GM19023 (cell line): Measurements from ENCODE around the gene RAB30.
"Not testable (repeated sequence)": the region's sequence is repeated elsewhere in the genome, so short reads cannot be mapped to it uniquely, and the experiment has no call there.

ENCODE experiments used
- ATAC-seq: cut with Tn5 transposase; IDR thresholded peaks from one replicate; pipeline ENCODE4 v1.9.1; 2021; ENCODE audit warnings: mild to moderate bottlenecking, moderate library complexity; ENCODE audit not compliant: unreplicated experiment

The RAB30 gene

DNA sequence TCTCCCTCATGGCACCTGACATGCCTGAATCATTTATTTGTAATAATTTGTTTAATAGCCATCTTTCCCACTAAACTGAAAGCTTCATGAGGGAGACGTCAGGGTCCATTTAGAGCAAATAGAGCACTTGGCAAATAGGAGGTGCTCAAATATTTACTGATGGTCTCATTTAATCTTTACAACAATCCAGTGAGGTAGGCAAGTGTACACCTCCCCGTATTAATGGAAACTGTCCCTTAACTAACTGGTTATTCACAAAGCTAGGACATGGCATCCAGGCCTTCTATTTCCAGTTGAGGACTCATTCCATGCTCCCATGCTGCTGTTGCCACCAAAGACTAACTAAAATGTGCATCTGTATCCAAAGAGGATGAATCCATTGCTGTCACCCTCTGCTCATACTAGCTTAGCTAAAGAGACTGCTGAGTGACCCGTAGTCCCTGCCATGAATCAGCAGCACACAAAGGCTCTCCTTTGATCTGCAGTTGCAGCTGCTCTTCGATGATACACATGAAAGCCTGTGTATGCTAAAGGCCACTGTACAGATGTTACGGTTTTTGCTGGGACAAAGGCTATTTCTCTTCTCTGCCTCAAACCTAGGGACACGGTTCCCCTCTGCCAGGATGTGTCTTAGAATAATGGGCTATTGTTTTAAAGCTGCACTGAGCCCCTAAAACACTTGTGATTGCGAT, 82.6 kb downstream of the RAB30 start:
- ATAC-seq: no peak

- no peak for ATAC-seq
Measured at GRCh38 chr11:82987997-82988396, 83.7 kb downstream of the RAB30 start.

GRCh38 chr11:82986446-82986845, 85.3 kb downstream of the RAB30 start:
- ATAC-seq: no peak

DNA sequence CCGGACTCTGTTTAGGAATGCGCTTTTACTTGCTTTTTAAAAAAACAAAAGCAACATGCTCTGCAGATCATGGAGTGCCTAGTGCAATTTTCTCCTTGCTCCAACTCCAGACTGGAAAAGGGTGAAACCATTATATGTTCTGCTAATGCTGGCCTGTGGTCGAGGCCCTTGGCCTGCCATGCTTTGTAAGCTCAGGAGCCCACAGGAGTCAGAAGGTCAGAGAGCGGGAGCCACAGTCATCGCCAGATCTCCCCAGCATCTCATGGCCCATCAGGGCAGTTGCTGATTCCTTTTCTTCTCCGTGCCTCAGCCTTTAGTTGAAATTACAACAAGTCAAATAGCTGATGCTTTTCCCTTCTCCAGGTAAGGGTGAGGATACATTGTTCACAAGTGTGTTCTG, 89.8 kb downstream of the RAB30 start:
- ATAC-seq: no peak

GRCh38 chr11:82980947-82981346, 90.8 kb downstream of the RAB30 start:
- ATAC-seq: no peak

- ATAC-seq: no peak
Measured at GRCh38 chr11:82980292-82980691, 91.4 kb downstream of the RAB30 start.

- ATAC-seq: no peak
Measured at GRCh38 chr11:82979824-82980223, 91.9 kb downstream of the RAB30 start.

DNA sequence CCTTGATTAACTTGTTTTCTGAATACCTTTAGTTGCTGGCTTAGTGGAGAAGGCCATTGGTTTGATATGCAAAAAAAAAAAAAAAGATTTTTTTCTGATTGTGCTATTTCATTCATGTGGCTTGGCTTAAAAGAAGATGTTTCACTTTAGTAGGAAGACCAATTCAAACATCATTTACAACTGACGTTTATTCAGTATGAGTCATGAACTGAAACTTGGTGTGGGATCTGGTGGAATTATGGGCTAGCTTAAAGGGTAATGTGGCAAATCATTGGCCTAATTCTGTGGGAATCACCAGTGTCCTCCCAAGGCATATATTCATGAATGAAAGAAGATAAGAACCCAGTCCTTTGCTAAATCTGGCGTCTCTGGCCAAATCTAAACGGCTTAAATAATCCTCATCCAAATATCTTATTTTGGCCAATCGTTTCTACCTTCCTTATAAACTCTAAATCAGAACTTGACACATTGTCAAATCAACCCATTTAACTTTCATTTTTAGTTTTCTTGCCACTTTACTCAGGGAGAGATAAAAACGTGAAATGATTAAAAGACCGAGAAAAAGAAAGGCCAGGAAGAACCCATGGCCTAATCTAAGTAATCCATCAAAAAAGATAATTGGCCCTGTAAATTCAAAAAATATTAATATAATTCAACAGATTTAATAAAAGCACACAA, 93.1 kb downstream of the RAB30 start:
- no peak for ATAC-seq

- no peak for ATAC-seq
Measured at GRCh38 chr11:82976786-82977185, 94.9 kb downstream of the RAB30 start.

DNA sequence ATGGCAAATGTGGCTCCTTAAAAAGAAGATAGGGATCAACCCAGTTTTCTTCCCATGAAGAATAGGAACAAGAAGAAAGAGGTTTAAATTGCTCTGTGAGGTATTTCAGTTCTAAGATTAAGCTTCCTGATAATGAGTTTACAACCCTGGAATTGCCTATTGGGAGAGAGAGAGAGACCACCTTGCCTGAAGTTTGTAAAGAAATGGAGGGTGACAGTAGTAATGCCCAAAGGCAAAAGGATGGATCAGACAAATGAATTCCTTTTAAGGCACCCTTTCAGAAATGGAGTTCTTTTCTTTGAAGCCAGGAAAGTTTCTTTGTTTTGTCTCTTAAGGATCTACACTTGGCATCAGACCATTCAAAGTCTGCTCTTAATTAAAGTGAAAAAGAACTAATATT, 95.8 kb downstream of the RAB30 start:
- ATAC-seq: no peak

DNA sequence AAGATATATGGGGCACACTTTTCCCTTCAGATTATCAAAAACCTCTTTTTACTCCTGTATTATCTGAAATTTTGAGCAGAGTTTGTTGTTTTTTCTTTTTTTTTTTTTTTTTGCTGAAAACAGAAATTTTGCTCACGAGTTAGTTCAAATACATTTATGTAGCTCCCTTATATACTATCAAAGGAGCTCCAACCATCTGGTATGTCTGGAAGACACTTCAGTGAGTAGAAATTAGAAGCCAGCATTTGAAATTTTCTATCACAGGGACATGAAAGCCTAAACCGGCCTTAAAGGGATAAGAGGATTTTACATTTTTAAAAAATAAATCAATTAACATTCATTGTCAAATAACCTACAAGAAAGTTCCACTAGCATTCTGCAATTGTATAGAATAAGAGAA, 96.8 kb downstream of the RAB30 start:
- no peak for ATAC-seq

DNA sequence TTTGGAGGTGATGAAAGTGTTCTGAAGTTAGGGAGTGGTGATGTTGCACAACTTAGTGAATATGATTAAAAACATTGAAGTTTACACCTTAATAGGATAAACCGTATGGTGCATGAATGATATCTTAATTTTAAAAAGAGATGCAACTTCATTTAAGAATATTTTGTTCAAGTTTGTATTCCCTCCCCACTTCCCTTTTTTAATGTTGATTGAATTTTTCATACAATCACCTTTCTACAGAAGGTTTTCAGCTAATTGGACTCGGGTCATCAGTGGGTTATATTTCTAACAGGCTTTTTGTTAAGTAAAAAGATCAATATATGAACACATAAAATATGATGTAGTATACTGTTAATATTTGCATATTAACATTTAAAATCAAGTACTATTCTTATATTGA, 97.6 kb downstream of the RAB30 start:
- no peak for ATAC-seq

DNA sequence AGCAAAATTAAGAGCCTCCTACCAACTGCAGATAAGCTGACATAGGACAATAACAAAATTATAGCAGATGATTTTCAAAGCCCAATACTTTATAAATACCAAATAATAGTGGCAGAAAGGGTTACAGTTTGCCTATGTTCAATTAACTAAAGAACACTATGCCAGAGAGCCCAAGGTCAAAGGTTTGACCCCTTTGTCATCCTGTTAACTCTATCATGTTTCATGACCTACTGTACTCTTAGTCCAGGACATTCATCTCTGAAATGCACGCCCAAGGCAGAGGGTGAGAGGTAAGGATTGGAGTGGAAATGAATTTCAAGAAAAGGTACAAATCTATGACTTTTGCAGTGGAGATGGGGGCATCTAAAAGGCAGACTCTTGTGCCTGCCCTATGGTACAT, 99.6 kb downstream of the RAB30 start:
- ATAC-seq: no peak

- peak; percentile 39 for ATAC-seq
Measured at GRCh38 chr11:82971519-82971946, 100.2 kb downstream of the RAB30 start.

DNA sequence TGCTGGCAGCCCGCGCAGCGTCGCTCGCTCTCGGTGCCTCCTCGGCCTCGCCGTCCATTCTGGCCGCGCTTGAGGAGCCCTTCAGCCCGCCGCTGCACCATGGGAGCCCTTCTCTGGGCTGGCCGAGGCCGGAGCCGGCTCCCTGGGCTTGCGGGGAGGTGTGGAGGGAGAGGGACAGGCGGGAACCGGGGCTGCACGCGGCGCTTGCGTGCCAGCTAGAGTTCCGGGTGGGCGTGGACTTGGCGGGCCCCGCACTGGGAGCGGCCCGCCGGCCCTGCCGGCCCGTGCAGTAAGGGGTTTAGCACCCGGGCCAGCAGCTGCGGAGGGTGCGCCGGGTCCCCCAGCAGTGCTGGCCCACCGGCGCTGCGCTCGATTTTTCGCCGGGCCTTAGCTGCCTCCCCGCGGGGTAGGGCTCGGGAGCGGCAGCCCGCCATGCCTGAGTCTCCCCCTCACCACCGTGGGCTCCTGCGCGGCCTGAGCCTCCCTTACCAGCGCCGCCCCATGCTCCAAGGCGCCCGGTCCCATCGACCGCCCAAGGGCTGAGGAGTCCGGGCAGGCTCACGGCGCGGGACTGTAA, 101.1 kb downstream of the RAB30 start:
- ATAC-seq: not testable (repeated sequence)

- peak; percentile 93 for ATAC-seq
Measured at GRCh38 chr11:82969811-82970210, 101.9 kb downstream of the RAB30 start.

DNA sequence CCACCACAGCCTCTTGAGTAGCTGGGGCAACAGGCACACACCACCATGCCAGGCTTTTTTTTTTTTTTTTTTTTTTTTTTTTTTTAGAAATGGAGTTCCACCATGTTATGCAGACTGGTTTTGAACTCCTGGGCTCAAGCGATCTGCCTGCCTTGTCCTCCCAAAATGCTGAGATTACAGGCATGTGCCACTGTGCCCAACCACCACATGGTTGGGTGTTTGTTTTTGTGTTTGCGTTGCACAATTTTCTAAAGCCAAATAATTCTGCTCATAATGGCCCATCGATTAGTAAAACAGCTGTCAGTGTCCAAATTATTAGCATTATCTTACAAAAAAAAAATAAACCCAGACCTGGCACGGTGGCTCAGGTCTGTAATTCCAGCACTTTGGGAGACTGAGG, 104.3 kb downstream of the RAB30 start:
- no peak for ATAC-seq

DNA sequence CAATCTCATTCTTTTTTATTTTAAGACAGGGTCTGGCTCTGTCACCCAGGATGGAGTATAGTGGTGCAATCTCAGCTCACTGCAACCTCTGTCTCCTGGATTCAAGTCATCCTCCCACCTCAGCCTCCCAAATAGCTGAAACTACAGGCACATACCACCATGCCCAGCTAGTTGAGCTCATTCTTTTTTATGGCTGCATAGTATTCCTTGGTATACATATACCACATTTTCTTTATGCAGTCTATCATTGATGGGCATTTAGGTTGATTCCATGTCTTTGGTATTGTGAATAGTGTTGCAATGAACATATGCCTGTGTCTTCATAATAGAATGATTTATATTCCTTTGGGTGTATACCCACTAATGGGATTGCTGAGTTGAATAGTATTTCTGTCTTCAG, 109.7 kb downstream of the RAB30 start:
- ATAC-seq: not testable (repeated sequence)

DNA sequence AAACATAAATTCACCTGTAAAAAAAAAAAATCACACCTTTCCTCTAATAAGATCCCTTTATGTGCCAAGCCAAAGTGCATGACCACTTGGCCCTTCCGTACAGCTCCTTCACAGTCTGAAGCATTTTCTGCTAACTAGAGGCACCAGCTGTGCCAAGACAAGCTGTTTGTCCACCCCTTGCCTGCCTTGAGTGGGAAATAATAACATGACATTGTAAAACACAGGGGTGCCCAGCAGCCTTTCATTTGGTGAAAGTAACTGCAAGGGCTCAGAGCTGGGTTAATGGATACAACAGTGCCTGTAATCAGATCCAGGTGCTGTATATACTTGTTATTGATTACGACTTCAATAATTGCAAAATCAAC, 110.9 kb downstream of the RAB30 start:
- ATAC-seq: peak; percentile 24

DNA sequence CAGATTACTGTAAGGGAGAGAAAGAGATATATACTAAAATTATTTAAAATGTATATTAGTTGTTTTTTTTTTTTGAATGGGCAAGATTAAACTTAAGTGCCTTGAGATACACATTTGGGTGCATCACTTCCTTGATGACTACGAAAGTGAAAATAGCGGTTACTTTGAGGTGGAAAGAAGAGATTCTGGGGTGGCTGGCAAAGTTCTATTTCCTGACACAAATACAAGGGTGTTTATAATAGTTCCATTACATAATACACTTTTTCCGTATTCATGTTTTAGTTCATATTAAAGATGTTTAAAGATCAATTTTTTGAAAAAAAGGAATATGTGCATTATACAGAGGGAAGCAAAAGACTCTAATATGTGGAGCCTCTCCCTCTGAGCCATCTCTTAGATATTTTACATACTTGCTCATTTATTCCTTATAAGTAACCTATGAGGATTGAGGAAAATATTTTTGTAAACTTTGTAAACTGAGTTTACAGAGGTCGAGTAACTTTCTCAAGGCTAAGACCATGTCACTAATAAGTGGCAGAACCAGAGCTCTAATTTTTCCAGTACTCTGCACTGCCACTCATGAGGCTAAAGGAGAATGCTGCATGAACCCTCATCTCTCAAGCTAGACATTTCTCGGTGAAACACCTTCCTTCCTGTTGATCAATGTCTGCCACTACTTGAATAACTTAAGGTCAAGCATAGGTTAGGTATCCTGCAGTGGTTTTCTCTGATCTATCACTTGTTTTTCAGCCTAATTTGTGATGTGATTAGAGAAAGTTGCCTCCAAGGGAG, 111.5 kb downstream of the RAB30 start:
- ATAC-seq: peak; percentile 80

DNA sequence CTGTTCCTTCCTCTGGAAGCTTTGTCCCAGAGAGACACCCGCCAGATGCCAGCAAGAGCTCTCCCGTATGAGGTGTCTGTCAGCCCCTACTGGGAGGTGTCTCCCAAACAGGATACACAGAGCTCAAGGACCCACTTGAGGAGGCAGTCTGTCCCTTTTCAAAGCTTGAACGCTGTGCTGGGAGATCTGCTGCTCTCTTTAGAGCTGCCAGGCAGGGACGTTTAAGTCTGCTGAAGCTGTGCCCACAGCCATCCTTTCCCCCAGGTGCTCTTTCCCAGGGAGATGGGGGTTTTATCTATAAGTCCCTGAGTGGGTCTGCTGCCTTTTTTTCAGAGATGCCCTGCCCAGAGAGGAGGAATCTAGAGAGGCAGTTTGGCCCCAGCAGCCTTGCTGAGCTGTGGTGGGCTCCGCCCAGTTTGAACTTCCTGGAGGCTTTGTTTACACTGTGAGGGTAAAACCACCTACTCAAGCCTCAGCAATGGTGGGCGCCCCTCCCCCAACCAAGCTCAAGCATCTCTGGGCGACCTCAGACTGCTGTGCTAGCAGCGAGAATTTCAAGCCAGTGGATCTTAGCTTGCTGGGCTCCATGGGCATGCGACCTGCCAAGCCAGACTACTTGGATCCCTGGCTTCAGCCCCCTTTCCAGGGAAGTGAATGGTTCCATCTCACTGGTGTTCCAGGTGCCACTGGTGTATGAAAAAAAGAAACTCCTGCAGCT, 115.8 kb downstream of the RAB30 start:
- not testable (repeated sequence) for ATAC-seq
